ENCODE results near the gene BRWD1. TPM values are rescaled to one million over a fixed set of nuclear protein-coding genes. Genes with fewer than 3 reads are reported as not detected.

BRWD1 gene
- total and polyA plus RNA-seq, 2 of the 8 experiments (the other 6 are each of a cell fraction or from before 2014, with no cell fraction given) = 9.3 to 45.2 TPM

GRCh38 chr21:39178421-39178820 is 135.0 kb downstream of the BRWD1 start:
- Histone ChIP-seq H3K23me2 (ENCODE audit: low read depth, low read length) (peaks cover 7% of the 10 kb centered on the region; the same call in 1 of the 2 replicates), H3K9me3 (ENCODE audit: insufficient read depth in 2 of 2, low read depth in 1 of 2, low read length in 1 of 2) (no peaks in the 10 kb centered on the region), H3K36me3 (ENCODE audit: control insufficient read depth in 2 of 4, insufficient read depth in 4 of 4, low read length in 3 of 4) (peaks cover 2 to 50% (median 14%) of the 10 kb centered on the region in 4 experiments; a peak in 6 of 8 replicates), H3K4me3 (ENCODE audit: extremely low read depth in 1 of 4, insufficient read depth in 2 of 4, low read depth in 3 of 4, low read length in 4 of 4) (no peak overlapping the region), H2AK5ac (ENCODE audit: low read depth, low read length) (no peak overlapping the region), H2BK5ac (ENCODE audit: low read depth, low read length) (no peak overlapping the region), H2BK15ac (ENCODE audit: low read length) (no peak overlapping the region), H2BK12ac (ENCODE audit: low read depth, low read length) (no peak overlapping the region), H4K5ac (ENCODE audit: insufficient read length, low read depth, low read length) (no peak overlapping the region), H3K4me2 (ENCODE audit: insufficient read depth in 1 of 2, low read depth in 2 of 2, low read length in 2 of 2) (no peak overlapping the region), H3K27me3 (replicated peaks in 1 of 4; ENCODE audit: control insufficient read depth in 3 of 4, extremely low read depth in 1 of 4, insufficient read depth in 3 of 4, low read length in 3 of 4) (no peaks in the 10 kb centered on the region), H2BK20ac (ENCODE audit: low read length) (no peak overlapping the region), H3K4ac (replicated peaks; ENCODE audit: insufficient read length, low read depth, low read length) (no peak overlapping the region), H3K14ac (ENCODE audit: insufficient read length) (no peak overlapping the region), H2BK120ac (replicated peaks; ENCODE audit: low read depth, low read length) (no peak overlapping the region), H3K4me1 (replicated peaks in 1 of 4; ENCODE audit: control insufficient read depth in 3 of 4, insufficient read depth in 4 of 4, low read length in 3 of 4) (peaks cover 0 to 5% (median 2%) of the 10 kb centered on the region in 4 experiments; a peak in 4 of 7 replicates), H4K20me1 (replicated peaks in 1 of 2; ENCODE audit: control insufficient read depth in 1 of 2, insufficient read depth in 2 of 2, low read length in 2 of 2) (peaks cover 0 to 5% of the 10 kb centered on the region in 2 experiments), H3K79me1 (ENCODE audit: low read depth, low read length) (peaks cover 3% of the 10 kb centered on the region; the same call in 1 of the 2 replicates), H3K27ac (ENCODE audit: low read depth, low read length) (no peak overlapping the region), H3K79me2 (ENCODE audit: control insufficient read depth in 1 of 2, insufficient read depth in 2 of 2, low read length in 2 of 2) (peaks cover 0 to 26% of the 10 kb centered on the region in 2 experiments; a peak in 3 of 4 replicates), H4K91ac (replicated peaks; ENCODE audit: insufficient read length, low read length) (no peak overlapping the region), H2AFZ (ENCODE audit: low read length) (no peak overlapping the region), H3K56ac (replicated peaks; ENCODE audit: insufficient read length, low read depth, low read length) (no peak overlapping the region), H3K23ac (ENCODE audit: insufficient read length) (no peak overlapping the region), H4K8ac (ENCODE audit: extremely low read depth, insufficient read depth, low read length) (no peak overlapping the region), H3K18ac (ENCODE audit: extremely low read depth, low read length) (no peak overlapping the region), H3K9ac (replicated peaks in 1 of 4; ENCODE audit: extremely low read depth in 1 of 4, low read depth in 3 of 4, low read length in 3 of 4) (no peak overlapping the region)
- ChIA-PET POLR2A (ENCODE audit: partially characterized antibody) (no interaction called here), CTCF (ENCODE audit: partially characterized antibody) (no interaction called here)
- FAIRE-seq (no peak), DNase-seq (ENCODE audit: low read depth in 1 of 2, low spot score in 2 of 2) (no peak)
- 98% methylated on average over 7 of the region's 7 CpGs; no CpG with 5 or more reads in 1 of the 2 experiments for WGBS, 2 experiments (ENCODE audit: extremely low coverage in 1 of 2, insufficient coverage in 1 of 2, insufficient read length in 1 of 2, insufficient replicate concordance in 2 of 2, low coverage in 1 of 2, low lambda C conversion rate in 2 of 2, missing lambda C conversion rate in 1 of 2)
- no peak for TF ChIP-seq KDM4A (IDR thresholded peaks at IDR 0.05; ENCODE audit: low read depth, low read length, severe bottlenecking)
- no peak for TF ChIP-seq BCL11A (IDR thresholded peaks at IDR 0.05; ENCODE audit: low read depth in 2 of 2, low read length in 2 of 2)
- no peak for TF ChIP-seq CREB1 (IDR thresholded peaks at IDR 0.05)
- TF ChIP-seq TAF7 (optimal IDR thresholded peaks at IDR 0.05; ENCODE audit: borderline replicate concordance, low read depth, low read length) = no peak

Data from H1 (cell line).